K562 (cell line): Measurements from ENCODE around the gene AKT3. TPM values are rescaled to one million over a fixed set of nuclear protein-coding genes. Genes with fewer than 3 reads are reported as not detected.
A peak's percentile ranks its signal among the peaks of the same experiment; 100 is the strongest.

Experiments used
- CBX2 ChIP-seq: fragments of 200-600 bp; sonication (generic); IDR thresholded peaks from one replicate; pipeline ENCODE4 v1.6.1; 2012; ENCODE audit warnings: mild to moderate bottlenecking, low read length, inconsistent platforms; ENCODE audit not compliant: insufficient read depth, poor library complexity, severe bottlenecking
- ELF2 ChIP-seq: fragments of 250-450 bp; sonication (Bioruptor Pico); IDR thresholded peaks from 2 replicates; pipeline ENCODE4 v1.5.0; 2021; ENCODE audit warnings: mild to moderate bottlenecking
- HDAC2 ChIP-seq: fragments of 450-650 bp; IDR thresholded peaks from 2 replicates; pipeline ENCODE4 v1.6.1; 2016; ENCODE audit warnings: mild to moderate bottlenecking
- MGA ChIP-seq: fragments of 450-650 bp; IDR thresholded peaks from 2 replicates; pipeline ENCODE4 v1.6.1; 2016; ENCODE audit warnings: mild to moderate bottlenecking, moderate library complexity
- NFE2L1 ChIP-seq: fragments of 450-650 bp; IDR thresholded peaks from 2 replicates; pipeline ENCODE4 v1.6.1; 2016; ENCODE audit warnings: missing genetic modification characterization, low read depth, mild to moderate bottlenecking, missing compliant biosample characterization, moderate library complexity, borderline replicate concordance
- NRF1 ChIP-seq, 2 experiments: fragments of 450-650 bp; IDR thresholded peaks in 1 of 2; conservative IDR thresholded peaks in 1 of 2; 2 replicates each; pipeline ENCODE4 v1.6.1; 2014; ENCODE audit warnings: mild to moderate bottlenecking in 2 of 2
- POLR2B ChIP-seq: fragments of 450-650 bp; IDR thresholded peaks from 2 replicates; pipeline ENCODE4 v1.6.1; 2018; ENCODE audit warnings: low read depth; ENCODE audit not compliant: partially characterized antibody
- PTRF ChIP-seq: fragments of 450-650 bp; IDR thresholded peaks from 2 replicates; pipeline ENCODE4 v1.6.1; 2016; ENCODE audit warnings: mild to moderate bottlenecking, missing genetic modification characterization, missing compliant biosample characterization
- ZC3H4 ChIP-seq: sonication (generic); formaldehyde crosslinking; IDR thresholded peaks from 2 replicates; pipeline ENCODE4 v1.9.0; 2021; ENCODE audit warnings: missing genetic modification reagents, borderline replicate concordance
- ZNF224 ChIP-seq: sonication (generic); formaldehyde crosslinking; IDR thresholded peaks from 2 replicates; pipeline ENCODE4 v1.8.0; 2022; ENCODE audit warnings: mild to moderate bottlenecking, missing genetic modification reagents
- ZNF282 ChIP-seq: sonication (generic); formaldehyde crosslinking; IDR thresholded peaks from 2 replicates; pipeline ENCODE4 v1.8.1; 2023; ENCODE audit warnings: missing genetic modification reagents
- ZNF584 ChIP-seq: fragments of 200-800 bp; sonication (Bioruptor generic); IDR thresholded peaks from 2 replicates; pipeline ENCODE4 v1.6.1; 2016; ENCODE audit warnings: low read depth, mild to moderate bottlenecking, missing genetic modification characterization, missing compliant biosample characterization
- polyA plus RNA-seq, 8 experiments: library from polyadenylated mRNA; depleted of rRNA in 4 of 8; stranded (reverse) in 5 of 8; unstranded in 3 of 8; fragments of >200 nt; fragmentation: Nextera tagmentation in 2 of 8; fragmentation: Illumina TruSeq in 1 of 8; extraction: Ambion mirVana in 2 of 8; extraction: Trizol in 1 of 8; gene quantifications; 2 replicates each; pipeline versions ENCODE4 v1.2.1 to v1.2.3, GENCODE V29; 2011 to 2014; ENCODE audit warnings: inconsistent platforms in 1 of 8, missing spikeins in 1 of 8
- total RNA-seq, 7 experiments: library from RNA; depleted of rRNA in 6 of 7; stranded (reverse); fragments of >200 nt in 6 of 7; fragmentation: Illumina TruSeq in 2 of 7; extraction: Trizol in 2 of 7; gene quantifications; 2 replicates each; pipeline versions ENCODE4 v1.2.1 to v1.2.3, GENCODE V29; 2011 to 2021; ENCODE audit warnings: low replicate concordance in 1 of 7
- TF ChIP-seq, protein P1 (sequence below), 2 experiments: IDR thresholded peaks in 1 of 2; conservative IDR thresholded peaks in 1 of 2; 2 replicates each; pipeline ENCODE4 v1.6.1; 2016; ENCODE audit warnings: low read depth in 2 of 2, mild to moderate bottlenecking in 1 of 2, missing compliant biosample characterization in 1 of 2, missing genetic modification characterization in 1 of 2, moderate library complexity in 1 of 2

Gene AKT3
- total and polyA plus RNA-seq, 9 of the 15 experiments (the other 6 are each of a cell fraction or from before 2014, with no cell fraction given), result 0.04 to 0.54 (median 0.18) TPM; not detected in 1

DNA sequence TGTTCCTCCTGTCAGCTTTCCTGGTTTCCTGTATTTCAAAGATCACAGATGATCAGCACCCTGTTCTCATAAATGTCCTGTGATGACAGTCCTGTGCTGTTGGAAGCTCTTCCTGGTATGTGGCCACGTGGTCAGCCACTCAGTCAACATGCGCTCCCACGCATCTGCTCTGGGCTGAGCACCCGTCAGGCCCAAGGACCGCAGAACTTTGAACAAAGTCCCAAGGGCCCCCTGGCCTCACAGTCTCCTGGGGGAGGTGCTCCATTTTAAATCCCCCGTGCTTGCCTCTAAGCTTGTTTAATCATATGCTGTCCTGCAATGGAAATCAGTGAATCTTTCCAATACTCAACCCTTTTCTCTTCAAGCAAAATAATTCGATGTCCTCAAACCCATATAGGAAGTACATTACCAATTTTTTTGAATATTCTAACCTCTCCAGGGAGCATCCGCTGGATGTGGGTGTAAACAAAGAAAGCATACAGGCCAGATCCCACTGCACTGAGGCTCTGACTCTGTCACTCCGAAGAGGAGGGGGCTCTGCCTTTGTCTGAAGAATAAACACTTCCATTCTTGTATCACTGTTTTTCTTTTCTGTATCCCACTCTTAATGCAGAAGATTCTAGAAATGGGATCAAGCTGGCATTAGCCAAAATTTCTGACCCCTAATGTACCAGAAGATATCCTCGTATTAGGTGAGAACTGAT is 343.9 kb downstream of the AKT3 start (continued):
- peak; percentile 93 for TF ChIP-seq MGA
- peak; percentile 72 to 73 for TF ChIP-seq NRF1 (conservative IDR thresholded peaks at IDR 0.05 in 1 of 2, IDR thresholded peaks at IDR 0.05 in 1 of 2)
- TF ChIP-seq POLR2B, result no peak
- no peak for TF ChIP-seq ZNF224
- no peak for TF ChIP-seq PTRF (tag)
- TF ChIP-seq, protein P1, sequence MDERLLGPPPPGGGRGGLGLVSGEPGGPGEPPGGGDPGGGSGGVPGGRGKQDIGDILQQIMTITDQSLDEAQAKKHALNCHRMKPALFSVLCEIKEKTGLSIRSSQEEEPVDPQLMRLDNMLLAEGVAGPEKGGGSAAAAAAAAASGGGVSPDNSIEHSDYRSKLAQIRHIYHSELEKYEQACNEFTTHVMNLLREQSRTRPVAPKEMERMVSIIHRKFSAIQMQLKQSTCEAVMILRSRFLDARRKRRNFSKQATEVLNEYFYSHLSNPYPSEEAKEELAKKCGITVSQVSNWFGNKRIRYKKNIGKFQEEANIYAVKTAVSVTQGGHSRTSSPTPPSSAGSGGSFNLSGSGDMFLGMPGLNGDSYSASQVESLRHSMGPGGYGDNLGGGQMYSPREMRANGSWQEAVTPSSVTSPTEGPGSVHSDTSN (CRISPR knock-in tag; IDR thresholded peaks at IDR 0.05; ENCODE audit: low read depth), result no peak
- TF ChIP-seq, protein P1 (tag; conservative IDR thresholded peaks at IDR 0.05; ENCODE audit: low read depth), result 0 out of 2 replicates have a peak, but pooled peaks have one; percentile 26
- 0 out of 2 replicates have a peak, but pooled peaks have one; percentile 35 for TF ChIP-seq ZNF584 (CRISPR knock-in tag)
- TF ChIP-seq CBX2, result no peak
- TF ChIP-seq ELF2 (CRISPR knock-in tag), result peak; percentile 88
- no peak for TF ChIP-seq NFE2L1
- no peak for TF ChIP-seq ZC3H4 (CRISPR knock-in tag)
- 0 out of 2 replicates have a peak, but pooled peaks have one; percentile 12 for TF ChIP-seq HDAC2
- no peak for TF ChIP-seq ZNF282 (CRISPR knock-in tag)
